Medulla oblongata (tissue), 1 donor: Measurements from ENCODE around the gene DCAF5.
"Not testable (repeated sequence)": the region's sequence is repeated elsewhere in the genome, so short reads cannot be mapped to it uniquely, and the experiment has no call there.

Source experiments
- DNase-seq: peaks from one replicate; pipeline ENCODE4 v3.0.0-alpha.2; 2015; ENCODE audit errors: extremely low spot score

The DCAF5 gene, protein sequence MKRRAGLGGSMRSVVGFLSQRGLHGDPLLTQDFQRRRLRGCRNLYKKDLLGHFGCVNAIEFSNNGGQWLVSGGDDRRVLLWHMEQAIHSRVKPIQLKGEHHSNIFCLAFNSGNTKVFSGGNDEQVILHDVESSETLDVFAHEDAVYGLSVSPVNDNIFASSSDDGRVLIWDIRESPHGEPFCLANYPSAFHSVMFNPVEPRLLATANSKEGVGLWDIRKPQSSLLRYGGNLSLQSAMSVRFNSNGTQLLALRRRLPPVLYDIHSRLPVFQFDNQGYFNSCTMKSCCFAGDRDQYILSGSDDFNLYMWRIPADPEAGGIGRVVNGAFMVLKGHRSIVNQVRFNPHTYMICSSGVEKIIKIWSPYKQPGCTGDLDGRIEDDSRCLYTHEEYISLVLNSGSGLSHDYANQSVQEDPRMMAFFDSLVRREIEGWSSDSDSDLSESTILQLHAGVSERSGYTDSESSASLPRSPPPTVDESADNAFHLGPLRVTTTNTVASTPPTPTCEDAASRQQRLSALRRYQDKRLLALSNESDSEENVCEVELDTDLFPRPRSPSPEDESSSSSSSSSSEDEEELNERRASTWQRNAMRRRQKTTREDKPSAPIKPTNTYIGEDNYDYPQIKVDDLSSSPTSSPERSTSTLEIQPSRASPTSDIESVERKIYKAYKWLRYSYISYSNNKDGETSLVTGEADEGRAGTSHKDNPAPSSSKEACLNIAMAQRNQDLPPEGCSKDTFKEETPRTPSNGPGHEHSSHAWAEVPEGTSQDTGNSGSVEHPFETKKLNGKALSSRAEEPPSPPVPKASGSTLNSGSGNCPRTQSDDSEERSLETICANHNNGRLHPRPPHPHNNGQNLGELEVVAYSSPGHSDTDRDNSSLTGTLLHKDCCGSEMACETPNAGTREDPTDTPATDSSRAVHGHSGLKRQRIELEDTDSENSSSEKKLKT

DNA sequence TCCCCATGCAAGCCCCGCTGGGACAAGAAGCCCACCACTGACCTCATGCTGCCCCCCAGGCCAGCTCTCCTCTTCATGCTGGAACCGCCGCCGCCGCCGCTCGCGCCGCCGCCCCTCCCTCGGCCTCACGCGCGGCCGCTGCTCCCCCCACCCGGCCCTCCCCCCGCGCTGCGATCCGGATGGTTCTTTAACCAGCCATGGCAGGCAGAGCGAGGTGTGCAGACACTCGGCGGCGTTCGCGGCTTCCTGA, at the start of gene DCAF5:
DCAF5 (minus strand) TSS at position 218 of the 250 bp plus-strand sequence; CDS start at position 77, 141 bp downstream.
- no peak for DNase-seq

DNA sequence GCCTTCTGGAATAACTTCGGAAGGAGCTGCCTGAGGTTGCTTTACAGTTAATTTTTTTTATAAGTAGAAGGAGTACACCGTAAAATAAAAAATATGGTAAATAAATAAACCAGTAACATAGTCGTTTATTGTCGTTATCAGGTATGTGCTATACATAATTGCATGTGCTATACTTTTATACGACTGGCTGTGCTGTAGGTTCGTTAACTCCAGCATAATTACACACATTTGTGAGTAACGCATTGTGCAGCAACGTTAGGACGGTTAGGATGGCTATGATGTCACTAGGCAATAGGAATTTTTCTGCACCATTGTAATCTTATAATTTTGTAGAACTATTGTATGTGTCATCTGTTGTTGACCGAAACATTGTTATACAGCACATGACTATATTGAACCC, 46.9 kb upstream of the DCAF5 start:
- DNase-seq: no peak

DNA sequence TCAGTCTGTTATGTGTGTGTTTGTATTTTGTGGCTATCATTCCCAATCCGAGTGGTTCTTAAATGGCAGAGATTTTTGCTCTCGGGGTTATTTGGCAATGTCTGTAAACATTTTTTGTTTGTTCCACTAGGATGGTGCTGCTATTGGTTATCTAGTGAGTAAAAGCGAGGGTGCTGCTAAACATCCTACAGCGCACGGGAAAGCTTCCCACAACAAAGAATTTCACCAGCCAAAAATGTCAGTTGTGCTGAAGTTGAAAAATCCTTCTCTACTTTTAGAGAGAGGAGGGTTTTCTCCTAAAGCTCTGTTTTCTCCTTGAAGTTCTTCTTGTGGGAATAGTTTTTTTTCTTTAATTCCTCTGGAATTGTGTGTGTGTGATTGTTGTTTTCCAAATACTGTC, 40.8 kb upstream of the DCAF5 start:
- no peak for DNase-seq

DNA sequence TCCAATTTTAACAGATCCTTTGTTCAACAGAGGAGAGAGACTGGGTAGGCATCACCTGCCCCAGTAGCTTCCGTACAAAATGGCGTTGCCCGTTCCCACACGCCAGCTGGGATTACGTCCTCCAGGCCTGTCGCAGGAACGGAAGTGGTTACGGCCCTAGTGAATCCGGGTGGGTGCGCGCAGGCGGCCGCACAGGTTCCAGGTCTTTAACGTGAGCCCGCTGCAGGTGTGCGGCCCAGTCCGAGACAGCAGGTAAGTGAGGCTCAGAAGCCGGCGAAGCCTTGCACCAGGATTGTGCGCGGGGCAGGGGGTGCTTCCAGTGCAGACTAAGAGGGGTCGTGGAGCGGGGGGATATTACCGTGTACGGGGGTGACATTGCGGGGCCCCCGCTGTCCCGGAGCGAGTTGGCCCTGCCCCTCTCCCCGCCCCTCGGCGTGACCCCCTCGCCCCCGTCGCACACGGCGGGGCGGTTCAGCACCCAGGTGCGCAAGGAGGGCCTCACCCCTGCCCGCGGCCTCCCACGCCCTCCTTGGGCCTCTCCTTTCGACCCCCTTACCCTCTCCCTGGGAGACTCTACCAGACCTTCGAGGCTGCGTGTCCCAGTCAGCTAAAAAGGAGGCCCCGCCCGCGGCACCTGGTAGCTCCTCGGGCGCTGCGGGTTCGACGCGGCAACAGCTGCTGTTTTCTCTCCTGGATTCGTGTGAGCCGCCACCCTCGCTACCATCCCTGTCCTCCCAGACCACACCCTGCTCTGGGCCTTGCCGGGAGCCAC, 38.6 kb upstream of the DCAF5 start, which contains the start of gene EXD2:
EXD2 (plus strand) TSS at position 159 of the 772 bp plus-strand sequence. CDS start 17,973 bp downstream, outside the sequence.
- DNase-seq: peak; percentile 93

DNA sequence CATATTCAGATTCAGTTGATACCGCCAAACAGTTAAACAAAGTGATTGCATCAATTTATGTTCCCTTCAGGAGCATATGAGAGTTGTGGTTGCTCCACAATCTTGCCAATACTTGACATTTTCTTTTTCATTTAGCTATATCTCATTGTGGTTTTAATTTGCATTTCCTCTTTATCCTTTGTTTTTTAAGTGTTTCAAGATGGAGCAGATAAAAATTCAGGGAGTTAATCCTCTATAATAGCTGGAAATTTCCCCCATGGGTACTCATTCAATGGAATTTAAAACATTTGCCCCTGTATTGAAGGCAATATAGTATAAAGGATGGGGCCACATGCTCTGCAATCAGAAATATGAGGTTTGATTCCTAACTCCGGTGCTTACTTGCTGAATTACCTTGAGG, 37.3 kb upstream of the DCAF5 start:
- DNase-seq: no peak

DNA sequence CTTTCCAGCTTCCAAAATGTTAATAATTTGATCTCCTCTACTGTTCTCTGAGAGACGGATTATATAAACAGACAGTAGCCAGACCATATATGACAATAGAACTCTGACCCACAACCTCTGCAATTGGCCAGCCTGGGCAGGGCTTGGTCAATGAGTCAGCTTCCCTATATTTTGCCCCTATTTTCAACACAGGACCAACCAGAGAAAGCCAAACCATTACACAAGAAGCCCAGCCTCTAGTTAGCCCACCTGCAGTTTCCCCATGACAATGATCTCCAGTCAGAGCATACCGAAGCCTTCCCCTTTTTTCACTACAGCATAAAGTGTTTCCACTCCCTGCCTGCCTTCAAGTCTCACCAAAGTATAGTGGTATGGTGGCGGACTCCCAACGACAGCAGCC, 30.8 kb upstream of the DCAF5 start:
- DNase-seq: no peak

DNA sequence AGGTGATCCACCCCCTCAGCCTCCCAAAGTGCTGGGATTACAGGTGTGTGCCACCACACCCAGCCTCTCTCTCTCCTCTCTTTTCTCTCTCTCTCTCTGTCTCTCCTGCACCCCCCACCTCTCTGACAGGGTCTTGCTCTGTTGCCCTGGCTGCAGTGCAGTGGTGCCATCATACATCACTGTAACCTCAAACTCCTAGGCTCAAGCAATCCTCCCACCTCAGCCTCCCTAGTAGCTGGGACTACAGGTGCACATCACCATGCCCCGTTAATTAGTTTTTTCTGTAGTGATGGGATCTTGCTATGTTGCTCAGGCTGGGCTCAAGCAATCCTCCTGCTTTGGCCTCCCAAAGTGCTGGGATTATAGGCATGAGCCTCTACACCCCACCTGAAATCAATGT, 29.7 kb upstream of the DCAF5 start:
- not testable (repeated sequence) for DNase-seq

DNA sequence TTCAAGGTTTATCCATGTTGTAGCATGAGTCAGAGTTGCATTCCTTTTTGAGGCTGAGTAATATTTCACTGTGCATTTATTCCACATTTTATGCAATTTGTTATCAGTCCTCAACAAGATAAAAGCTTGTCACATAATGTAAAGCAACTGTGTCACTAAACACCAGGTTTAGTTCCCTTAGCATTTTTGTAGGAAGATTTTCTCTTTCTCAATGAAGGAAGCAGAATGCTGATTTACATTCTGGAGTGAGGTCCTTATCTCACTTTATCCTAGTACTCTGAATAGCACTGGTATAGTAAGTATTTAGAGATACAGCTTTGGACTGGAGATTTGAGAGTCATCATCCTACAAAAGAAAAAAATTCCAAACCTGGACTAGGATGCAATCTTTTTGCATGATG, 28.6 kb upstream of the DCAF5 start:
- DNase-seq: no peak

DNA sequence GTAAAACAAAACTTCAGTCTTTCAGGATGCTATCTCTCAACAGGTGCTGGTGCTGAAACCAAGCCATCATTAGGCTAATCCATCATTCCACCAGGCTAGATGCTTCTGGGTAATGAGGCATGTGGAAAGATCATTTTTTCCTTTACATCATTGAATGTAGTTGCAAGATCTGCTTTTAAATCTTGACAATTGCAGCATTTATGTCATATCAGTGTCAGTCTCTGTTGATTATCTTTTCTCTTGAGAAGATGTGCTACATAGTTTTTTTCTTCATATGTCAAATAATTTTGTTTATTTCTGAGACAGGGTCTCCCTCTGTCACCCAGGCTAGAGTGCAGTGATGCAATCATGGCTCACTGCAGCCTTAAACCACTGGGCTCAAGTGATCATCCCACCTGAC, 22.2 kb upstream of the DCAF5 start:
- no peak for DNase-seq

DNA sequence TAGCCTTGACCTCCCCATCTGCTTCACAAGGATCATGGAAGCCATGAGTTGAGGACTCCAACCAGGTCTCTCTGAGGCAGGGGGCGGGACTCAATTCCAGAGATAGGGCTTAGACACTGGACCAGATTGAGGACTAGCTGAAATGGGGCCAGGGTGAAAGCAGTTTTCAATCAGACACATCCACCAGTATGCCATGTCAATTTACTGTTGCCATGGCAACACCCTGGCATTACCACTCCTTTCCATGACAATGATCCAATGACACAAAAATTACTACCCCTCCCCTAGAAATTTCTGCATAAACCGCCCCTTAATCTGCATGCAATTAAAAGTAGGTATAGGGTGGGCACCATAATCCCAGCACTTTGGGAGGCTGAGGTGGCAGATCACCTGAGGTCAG, 18.6 kb upstream of the DCAF5 start:
- DNase-seq: no peak

DNA sequence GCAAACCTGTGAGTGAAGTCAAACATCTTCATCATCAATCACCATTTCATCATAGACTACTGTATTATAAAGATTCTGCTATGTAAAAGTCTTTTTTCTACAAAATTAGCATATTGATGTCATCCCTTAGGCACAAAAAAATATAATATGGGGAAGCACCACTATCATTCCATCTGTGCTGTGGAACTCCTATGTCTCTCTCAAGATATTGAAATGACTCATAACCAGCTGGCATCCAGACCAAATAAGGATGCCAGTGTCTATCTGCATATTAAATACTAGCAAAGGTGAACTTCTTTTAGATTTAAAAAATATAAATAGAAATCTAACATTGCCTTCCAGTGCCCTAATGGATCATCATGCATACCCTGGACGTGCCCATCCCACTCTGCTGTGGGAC, 17.9 kb upstream of the DCAF5 start:
- DNase-seq: no peak

DNA sequence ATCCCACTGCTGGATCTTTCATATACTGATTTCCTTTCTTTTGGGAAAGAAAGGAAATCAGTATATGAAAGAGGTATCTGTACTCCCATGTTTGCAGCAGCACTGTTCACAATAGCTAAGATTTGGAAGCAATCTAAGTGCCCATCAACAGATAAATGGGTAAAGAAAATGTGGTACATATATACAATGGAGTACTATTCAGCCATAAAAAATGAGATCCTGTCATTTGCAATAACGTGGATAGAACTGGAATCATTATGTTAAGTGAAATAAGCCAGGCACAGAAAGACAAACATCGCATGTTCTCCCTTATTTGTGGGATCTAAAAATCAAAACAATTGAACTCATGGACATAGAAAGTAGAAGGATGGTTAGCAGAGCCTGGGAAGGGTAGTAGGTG, 12.9 kb upstream of the DCAF5 start:
- DNase-seq: not testable (repeated sequence)

DNA sequence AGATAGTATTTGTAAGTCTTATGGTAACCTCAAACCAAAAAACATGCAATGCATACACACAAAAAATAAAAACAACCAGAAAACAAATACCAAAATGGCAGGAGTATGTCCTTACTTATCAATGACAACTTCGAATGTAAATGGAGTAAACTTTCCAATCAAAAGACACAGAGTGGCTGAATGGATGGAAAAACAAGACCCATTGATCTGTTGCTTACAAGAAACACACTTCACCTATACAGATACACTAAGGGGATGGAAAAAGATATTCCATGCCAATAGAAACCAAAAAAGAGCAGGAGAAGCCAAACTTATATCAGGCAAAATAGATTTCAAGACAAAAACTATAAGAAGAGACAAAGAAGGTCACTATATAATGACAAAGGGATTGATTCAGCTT, 8.7 kb upstream of the DCAF5 start:
- DNase-seq: no peak

DNA sequence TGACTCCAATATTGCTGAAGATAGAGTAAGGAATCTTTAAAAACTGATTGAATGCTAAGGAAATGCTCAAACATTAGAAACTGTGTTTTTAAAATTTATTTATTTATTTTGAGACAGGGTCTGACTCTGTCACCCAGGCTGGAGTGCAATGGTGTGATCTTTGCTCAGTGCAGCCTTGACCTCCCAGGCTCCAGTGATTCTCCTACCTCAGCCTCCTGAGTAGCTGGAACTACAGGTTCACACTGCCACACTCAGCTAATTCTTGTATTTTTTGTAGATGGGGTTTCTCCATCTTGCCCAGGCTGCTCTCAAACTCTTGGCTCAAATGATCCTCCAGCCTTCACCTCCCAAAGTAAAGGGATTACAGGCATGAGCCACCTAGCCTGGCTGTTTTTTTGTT, 3.3 kb upstream of the DCAF5 start:
- no peak for DNase-seq

DNA sequence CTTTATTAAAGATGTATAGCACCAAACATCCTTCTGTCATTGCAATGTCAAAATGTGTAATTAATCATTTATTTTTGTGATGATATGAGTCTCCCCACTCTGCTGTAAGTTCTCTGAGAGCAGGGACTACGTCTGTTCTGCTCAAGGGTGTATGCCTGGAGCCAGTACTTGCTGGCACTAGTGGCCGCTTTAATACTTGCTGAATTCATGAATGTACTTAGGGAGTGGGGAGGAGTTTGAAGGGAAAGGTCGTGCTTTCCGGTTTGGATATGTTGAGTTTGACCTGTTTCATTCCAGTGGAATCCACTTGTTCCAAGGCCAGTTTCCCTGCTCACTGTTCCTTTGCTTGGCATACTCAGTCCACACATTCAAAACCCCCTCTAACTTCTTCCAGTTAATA, 1.9 kb upstream of the DCAF5 start:
- DNase-seq: peak; percentile 35

DNA sequence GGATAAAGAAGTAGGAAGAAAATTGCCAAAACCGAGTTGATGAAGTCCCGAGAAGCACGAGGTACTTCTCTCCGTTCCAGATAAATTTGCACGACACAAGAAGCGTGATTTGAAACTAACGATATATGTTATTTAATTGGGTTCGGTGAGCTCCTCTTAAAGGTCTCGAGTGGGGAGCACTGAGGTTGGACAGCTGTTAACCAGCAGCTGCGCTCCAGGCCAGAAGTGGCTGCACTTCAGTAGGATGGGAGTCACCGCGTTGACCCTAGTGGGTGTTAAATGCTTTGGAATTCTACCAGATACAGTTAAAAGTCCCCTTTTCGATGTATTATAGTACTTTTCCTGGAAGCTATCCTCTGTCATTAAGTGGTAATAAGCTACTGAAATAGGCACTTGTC, 953 bp upstream of the DCAF5 start:
- peak; percentile 47 for DNase-seq

DNA sequence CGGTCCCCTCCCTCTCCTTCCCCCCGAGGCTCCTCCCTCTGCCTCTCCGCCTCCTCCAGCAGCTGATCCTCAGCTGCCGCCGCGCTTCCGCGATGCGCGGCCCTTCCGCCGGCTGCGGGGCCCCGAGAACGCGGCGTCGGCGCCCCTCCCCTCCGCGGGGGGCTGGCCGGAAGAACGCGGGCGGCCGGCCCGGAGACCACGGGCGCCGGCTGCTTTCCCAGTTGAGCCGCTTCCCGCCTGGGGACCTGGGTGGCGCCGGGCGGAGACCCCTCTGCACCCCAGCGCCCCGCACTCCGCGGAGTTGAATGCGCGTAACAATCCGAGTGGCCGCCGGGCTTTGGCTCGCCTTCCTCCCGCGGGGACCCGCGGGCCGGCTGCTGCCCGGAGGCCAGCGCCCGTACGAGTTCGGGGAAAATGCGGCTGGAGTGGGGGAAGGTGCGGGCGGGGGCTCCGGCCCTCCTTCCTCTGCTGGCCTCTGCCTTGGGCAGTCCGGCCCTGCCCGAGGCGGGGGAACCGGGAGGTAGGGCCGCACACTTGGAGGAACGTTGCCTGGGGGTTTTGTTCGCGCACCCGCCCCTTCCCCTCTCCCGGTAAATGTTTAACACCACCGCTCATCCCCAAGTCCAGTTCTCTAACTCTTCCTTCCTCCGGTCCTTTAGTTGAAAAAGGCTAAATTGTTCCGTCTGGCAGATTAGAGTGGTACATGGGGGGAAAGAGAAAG, 393 bp upstream of the DCAF5 start:
- DNase-seq: peak; percentile 90

DNA sequence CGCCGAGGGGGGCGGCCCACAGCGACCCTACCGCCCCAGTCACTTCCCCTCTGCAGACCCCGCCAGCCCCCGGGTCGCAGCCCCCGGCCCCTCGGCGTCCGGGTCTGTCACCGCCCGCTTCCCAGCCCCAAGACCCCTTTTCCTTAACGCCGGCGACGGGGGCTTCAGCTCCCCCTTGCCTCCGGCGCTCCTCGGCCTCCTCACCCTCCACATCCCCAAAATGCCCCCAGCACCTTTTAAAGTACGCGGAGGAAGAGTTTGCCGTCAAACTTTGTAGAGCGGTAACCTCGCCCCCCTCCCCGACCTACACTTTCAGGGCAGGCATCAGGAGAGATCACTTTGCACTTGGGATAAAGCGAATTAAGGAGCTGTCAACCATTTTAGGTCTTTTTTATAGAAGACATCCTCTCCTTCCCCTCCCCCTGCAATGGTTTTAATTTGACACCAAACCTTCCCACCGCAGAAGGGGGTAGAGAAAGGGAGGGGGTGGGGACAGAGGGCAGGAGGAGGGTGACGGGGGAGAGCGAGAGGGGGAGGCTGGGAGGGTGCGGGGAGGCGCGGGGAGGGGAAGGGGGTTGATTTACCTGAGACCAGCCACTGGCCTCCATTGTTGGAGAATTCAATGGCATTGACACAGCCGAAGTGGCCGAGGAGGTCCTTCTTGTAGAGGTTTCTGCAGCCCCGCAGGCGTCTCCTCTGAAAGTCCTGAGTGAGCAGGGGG, 578 bp downstream of the DCAF5 start:
- DNase-seq: peak; percentile 30

DNA sequence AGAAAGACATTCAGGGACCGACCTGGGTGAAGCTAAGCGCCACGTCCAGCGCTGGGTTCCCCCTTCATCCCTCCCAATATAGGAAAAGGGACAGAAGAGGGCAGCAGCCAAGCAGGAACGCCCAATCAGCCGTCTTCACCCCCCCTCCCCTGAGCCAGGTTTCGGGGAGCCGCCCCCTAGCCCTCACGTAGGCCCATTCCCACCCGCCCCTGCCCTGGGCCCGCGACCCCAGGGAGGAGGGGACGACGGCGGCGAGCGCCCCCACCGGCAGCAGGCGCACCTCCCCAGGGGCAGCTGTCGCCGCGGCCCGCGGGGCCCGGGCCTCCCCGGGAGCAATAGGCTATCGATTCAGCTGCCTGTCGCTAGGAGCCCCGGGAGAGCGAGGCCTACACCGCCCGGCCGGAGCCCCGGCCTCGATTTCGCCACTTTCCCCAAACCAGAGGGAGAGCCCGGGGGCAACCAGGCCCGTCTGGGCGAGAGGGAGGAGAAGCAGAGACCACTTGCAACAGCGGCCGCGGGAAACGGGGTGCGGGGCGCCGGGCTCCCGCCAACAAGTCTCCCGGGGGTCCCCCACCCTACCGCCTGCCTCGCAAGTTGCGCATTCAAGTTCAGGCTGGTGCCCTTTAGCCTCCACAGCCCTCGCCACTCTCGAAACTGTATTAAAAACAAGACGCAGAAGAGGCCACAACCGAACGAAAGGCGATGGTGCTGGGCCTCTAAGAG, 1.3 kb downstream of the DCAF5 start:
- peak; percentile 77 for DNase-seq
